Mucosa of descending colon (tissue), 3 donors: ENCODE results near the gene AKR1B1. TPM values are rescaled to one million over a fixed set of nuclear protein-coding genes. Genes with fewer than 3 reads are reported as not detected.
A peak's percentile ranks its signal among the peaks of the same experiment; 100 is the strongest.

Source experiments
- ATAC-seq: fragments of 200-7000 bp; cut with Tn5 transposase; one replicate; pipeline ENCODE4 v1.9.1; 2020; ENCODE audit warnings: mild to moderate bottlenecking, moderate library complexity
- DNase-seq, 3 donors: peaks; one replicate each; pipeline ENCODE4 v3.0.0-alpha.2; 2020
- H3K36me3 ChIP-seq: fragments of 200-600 bp; one replicate; pipeline ENCODE4 v1.8.0; 2021; ENCODE audit warnings: low read depth, mild to moderate bottlenecking
- H3K4me1 ChIP-seq: fragments of 200-600 bp; one replicate; pipeline ENCODE4 v1.8.0; 2021; ENCODE audit warnings: low read depth, mild to moderate bottlenecking
- H3K4me3 ChIP-seq: fragments of 200-600 bp; one replicate; pipeline ENCODE4 v1.8.0; 2021; ENCODE audit warnings: mild to moderate bottlenecking
- H3K9me3 ChIP-seq: fragments of 200-600 bp; one replicate; pipeline ENCODE4 v1.8.0; 2021; ENCODE audit warnings: mild to moderate bottlenecking
- CTCF ChIP-seq: fragments of 200-600 bp; IDR thresholded peaks from one replicate; pipeline ENCODE4 v1.8.0; 2022; ENCODE audit warnings: antibody characterized with exemption, mild to moderate bottlenecking
- intact Hi-C, 2 donors: fragments of 100-400 bp; cut with DNase I in 1 of 2; cut with micrococcal nuclease in 1 of 2; formaldehyde crosslinking; loops; one replicate each; pipeline versions ENCODE4 v1.11.0 to v1.11.1; 2022; cut with DNase I, micrococcal nuclease
- total RNA-seq, 3 donors: library from RNA; stranded (reverse); fragmentation: NEBNext Ultra II Directional in 2 of 3; extraction: Animal tissue kit (Norgen Biotek cat#: 25700) in 2 of 3; gene quantifications; one replicate each; pipeline versions ENCODE4 v1.2.1 to v1.2.4, GENCODE V29; 2021 to 2023
- donor health status: DM: no; HTN: no; CAD: no; lungs with moderate emphysema.
- donor health status: DM: no; HTN: no; CAD: no.
- donor health status: DM: no; HTN: yes; CAD: no.

Gene AKR1B1
- total RNA-seq, 3 donors from 2014 or later: 12.9 to 51.1 (median 29.2) TPM

- intact Hi-C loops: loop anchor here (5.0 to 10.0 kb wide), 3 partner anchors 80 to 175 kb away; no protein-coding TSS in a partner anchor
- DNase-seq: peak; percentile 86 to 90 (median 89)
- ATAC-seq: peak; percentile 92
- TF ChIP-seq CTCF: peak; percentile 21
- no peak overlapping the region for H3K4me3 ChIP-seq
- H3K9me3 ChIP-seq: no peaks in the 10 kb centered on the region
- no peaks in the 10 kb centered on the region for H3K36me3 ChIP-seq
- peaks cover 17% of the 10 kb centered on the region for H3K4me1 ChIP-seq
Observed at GRCh38 chr7:134432296-134433152, 26.4 kb downstream of the AKR1B1 start.

- no peak overlapping the region for H3K4me3 ChIP-seq
- no peak for TF ChIP-seq CTCF
- H3K4me1 ChIP-seq: peaks cover 17% of the 10 kb centered on the region
- intact Hi-C loops: loop anchor here (5.0 to 10.0 kb wide), 3 partner anchors 80 to 175 kb away; no protein-coding TSS in a partner anchor
- DNase-seq (peak; percentile 85 to 91 (median 88)), ATAC-seq (peak; percentile 92)
- H3K36me3 ChIP-seq: no peaks in the 10 kb centered on the region
- no peaks in the 10 kb centered on the region for H3K9me3 ChIP-seq
Observed at GRCh38 chr7:134431815-134432214, 27.1 kb downstream of the AKR1B1 start.

- TF ChIP-seq CTCF: no peak
- peaks cover 17% of the 10 kb centered on the region for H3K4me1 ChIP-seq
- no peaks in the 10 kb centered on the region for H3K36me3 ChIP-seq
- intact Hi-C loops: no loop called here
- no peak overlapping the region for H3K4me3 ChIP-seq
- ATAC-seq (no peak), DNase-seq (no peak)
- no peaks in the 10 kb centered on the region for H3K9me3 ChIP-seq
Observed at GRCh38 chr7:134429481-134429880, 29.4 kb downstream of the AKR1B1 start.

GRCh38 chr7:134428942-134429341, 30.0 kb downstream of the AKR1B1 start:
- no peak for TF ChIP-seq CTCF
- no peak overlapping the region for H3K4me3 ChIP-seq
- intact Hi-C loops: no loop called here
- DNase-seq (no peak), ATAC-seq (no peak)
- H3K9me3 ChIP-seq: no peaks in the 10 kb centered on the region
- H3K4me1 ChIP-seq: peaks cover 17% of the 10 kb centered on the region
- no peaks in the 10 kb centered on the region for H3K36me3 ChIP-seq

GRCh38 chr7:134427896-134428295, 31.0 kb downstream of the AKR1B1 start:
- ATAC-seq: no peak
- TF ChIP-seq CTCF: no peak
- no peaks in the 10 kb centered on the region for H3K9me3 ChIP-seq
- H3K4me3 ChIP-seq: no peak overlapping the region
- H3K4me1 ChIP-seq: peaks cover 13% of the 10 kb centered on the region
- intact Hi-C loops: no loop called here
- no peaks in the 10 kb centered on the region for H3K36me3 ChIP-seq
- no peak for DNase-seq
